Endothelial cell (in vitro differentiated cells): ENCODE results near the gene GBP1. TPM values are rescaled to one million over a fixed set of nuclear protein-coding genes. Genes with fewer than 3 reads are reported as not detected.

Source experiments
- DNase-seq: peaks from one replicate; pipeline ENCODE4 v3.0.0; 2021; ENCODE audit warnings: low spot score
- H3K27ac Mint-ChIP-seq: one replicate; pipeline ENCODE4 v1.8.0; 2021; ENCODE audit warnings: mixed read lengths, inconsistent platforms; ENCODE audit not compliant: unreplicated experiment
- H3K27me3 Mint-ChIP-seq: one replicate; pipeline ENCODE4 v1.8.0; 2021; ENCODE audit warnings: mild to moderate bottlenecking, moderate library complexity, mixed read lengths, inconsistent platforms; ENCODE audit not compliant: unreplicated experiment
- H3K36me3 Mint-ChIP-seq: one replicate; pipeline ENCODE4 v1.8.0; 2021; ENCODE audit warnings: mild to moderate bottlenecking, low read depth, mixed read lengths, inconsistent platforms; ENCODE audit not compliant: unreplicated experiment
- H3K4me1 Mint-ChIP-seq: one replicate; pipeline ENCODE4 v1.8.0; 2021; ENCODE audit warnings: mild to moderate bottlenecking, mixed read lengths, inconsistent platforms; ENCODE audit not compliant: unreplicated experiment
- H3K4me3 Mint-ChIP-seq: one replicate; pipeline ENCODE4 v1.8.0; 2021; ENCODE audit warnings: mild to moderate bottlenecking, mixed read lengths, inconsistent platforms; ENCODE audit not compliant: unreplicated experiment
- H3K9me3 Mint-ChIP-seq: one replicate; pipeline ENCODE4 v1.8.0; 2021; ENCODE audit warnings: mixed read lengths, inconsistent platforms; ENCODE audit not compliant: unreplicated experiment
- CTCF ChIP-seq: fragments of 200-600 bp; sonication (generic); IDR thresholded peaks from one replicate; pipeline ENCODE4 v1.5.0; 2021; ENCODE audit warnings: antibody characterized with exemption; ENCODE audit not compliant: unreplicated experiment
- total RNA-seq: library from RNA; stranded (reverse); fragmentation: NEBNext Ultra II Directional; extraction: Animal tissue kit (Norgen Biotek cat#: 25700); gene quantifications from one replicate; pipeline ENCODE4 v1.2.1, GENCODE V29; 2021; ENCODE audit not compliant: unreplicated experiment

Gene GBP1
- total RNA-seq, 1 donor from 2014 or later = 9.9 TPM

DNA sequence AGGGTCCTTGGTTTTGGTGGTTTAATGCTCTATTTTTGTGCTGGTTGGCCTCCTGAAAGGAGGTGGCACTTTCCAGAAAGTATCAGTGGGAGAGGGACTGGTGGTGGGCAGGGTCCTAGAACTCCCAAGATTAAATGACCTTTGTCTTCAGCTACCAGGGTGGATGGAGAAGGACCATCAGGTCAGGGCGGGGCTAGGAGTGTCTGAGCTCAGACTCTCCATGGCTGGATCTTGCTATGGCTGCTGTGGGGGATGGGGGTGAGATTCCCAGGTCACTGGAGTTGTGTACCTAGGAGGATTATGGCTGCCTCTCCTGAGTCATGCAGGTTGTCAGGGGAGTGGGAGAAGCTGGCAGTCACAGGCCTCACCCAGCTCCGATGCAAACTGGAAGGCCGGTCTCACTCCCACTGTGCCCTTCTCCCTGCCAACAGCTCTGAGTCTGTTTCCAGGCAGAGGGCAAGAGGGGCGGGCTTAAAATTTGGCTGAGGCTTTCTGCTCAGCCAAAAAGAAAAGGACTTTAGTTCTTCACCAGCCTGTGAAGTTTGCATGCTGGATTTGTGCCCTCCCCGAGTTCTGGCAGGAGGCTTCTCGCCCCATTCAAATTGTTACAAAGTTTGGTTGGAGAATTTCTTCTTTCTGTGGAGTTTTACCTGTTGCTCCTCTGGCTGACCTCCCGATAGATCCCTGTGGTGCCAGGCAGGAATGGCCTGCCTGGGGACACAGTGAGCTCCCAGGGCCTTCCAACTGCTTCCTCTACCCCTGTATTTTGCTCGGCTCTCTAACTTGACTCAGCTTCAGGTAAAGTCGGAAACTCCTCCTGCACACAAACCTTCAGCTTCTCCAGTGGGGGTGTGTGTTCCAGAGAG lies 59.5 kb downstream of the GBP1 start:
- no peak for TF ChIP-seq CTCF

More for the DNA sequence above, 59.5 kb downstream of the GBP1 start:
- Mint-ChIP-seq H3K27ac (no peak overlapping the region), H3K4me1 (peaks cover 19% of the 10 kb centered on the region), H3K27me3 (peaks cover 3% of the 10 kb centered on the region), H3K4me3 (no peak overlapping the region), H3K9me3 (no peaks in the 10 kb centered on the region), H3K36me3 (peaks cover 3% of the 10 kb centered on the region)
- DNase-seq = no peak

Other genes with a start within 250 kb of the GBP1 start
- gene GTF2B, start 173.6 kb downstream of the GBP1 start, total RNA-seq = 25.6 TPM
- 30.9 TPM for gene KYAT3, start 72.6 kb downstream of the GBP1 start, total RNA-seq
- gene RBMXL1, start 72.6 kb downstream of the GBP1 start, total RNA-seq = 11.3 TPM
- 0.36 TPM for gene GBP3, start 42.3 kb downstream of the GBP1 start, total RNA-seq
- gene GBP2, start 60.9 kb upstream of the GBP1 start, total RNA-seq = 0.36 TPM
- 0.69 TPM for gene GBP7, start 110.8 kb upstream of the GBP1 start, total RNA-seq
- 75.5 TPM for gene GBP4, start 133.7 kb upstream of the GBP1 start, total RNA-seq
- 2.6 TPM for gene GBP5, start 207.7 kb upstream of the GBP1 start, total RNA-seq